ENCODE measurements around the gene IL19. TPM values are rescaled to one million over a fixed set of nuclear protein-coding genes. Genes with fewer than 3 reads are reported as not detected.

Gene IL19
- total RNA-seq, 1 experiment from 2014 or later: not detected

GRCh38 chr1:206835186-206835585 lies 64.6 kb downstream of the IL19 start:
- TF ChIP-seq AFF4 (CRISPR knock-in tag; IDR thresholded peaks at IDR 0.05; ENCODE audit: borderline replicate concordance) (no peak), ZNF263 (CRISPR knock-in tag; IDR thresholded peaks at IDR 0.05; ENCODE audit: low read depth) (no peak), JUN (CRISPR knock-in tag; IDR thresholded peaks at IDR 0.05) (no peak), ZNF425 (CRISPR knock-in tag; conservative IDR thresholded peaks at IDR 0.05) (no peak), ZBTB21 (CRISPR knock-in tag; IDR thresholded peaks at IDR 0.05; ENCODE audit: borderline replicate concordance) (no peak), PRRX2 (CRISPR knock-in tag; IDR thresholded peaks at IDR 0.05) (no peak), NFATC4 (CRISPR knock-in tag; IDR thresholded peaks at IDR 0.05) (no peak), NFE2L1 (CRISPR knock-in tag; IDR thresholded peaks at IDR 0.05) (no peak), CREM (CRISPR knock-in tag; IDR thresholded peaks at IDR 0.05) (no peak)
- TF ChIP-seq, protein P1, sequence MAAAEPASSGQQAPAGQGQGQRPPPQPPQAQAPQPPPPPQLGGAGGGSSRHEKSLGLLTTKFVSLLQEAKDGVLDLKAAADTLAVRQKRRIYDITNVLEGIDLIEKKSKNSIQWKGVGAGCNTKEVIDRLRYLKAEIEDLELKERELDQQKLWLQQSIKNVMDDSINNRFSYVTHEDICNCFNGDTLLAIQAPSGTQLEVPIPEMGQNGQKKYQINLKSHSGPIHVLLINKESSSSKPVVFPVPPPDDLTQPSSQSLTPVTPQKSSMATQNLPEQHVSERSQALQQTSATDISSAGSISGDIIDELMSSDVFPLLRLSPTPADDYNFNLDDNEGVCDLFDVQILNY (CRISPR knock-in tag; IDR thresholded peaks at IDR 0.05): no peak
- TF ChIP-seq, protein P2, sequence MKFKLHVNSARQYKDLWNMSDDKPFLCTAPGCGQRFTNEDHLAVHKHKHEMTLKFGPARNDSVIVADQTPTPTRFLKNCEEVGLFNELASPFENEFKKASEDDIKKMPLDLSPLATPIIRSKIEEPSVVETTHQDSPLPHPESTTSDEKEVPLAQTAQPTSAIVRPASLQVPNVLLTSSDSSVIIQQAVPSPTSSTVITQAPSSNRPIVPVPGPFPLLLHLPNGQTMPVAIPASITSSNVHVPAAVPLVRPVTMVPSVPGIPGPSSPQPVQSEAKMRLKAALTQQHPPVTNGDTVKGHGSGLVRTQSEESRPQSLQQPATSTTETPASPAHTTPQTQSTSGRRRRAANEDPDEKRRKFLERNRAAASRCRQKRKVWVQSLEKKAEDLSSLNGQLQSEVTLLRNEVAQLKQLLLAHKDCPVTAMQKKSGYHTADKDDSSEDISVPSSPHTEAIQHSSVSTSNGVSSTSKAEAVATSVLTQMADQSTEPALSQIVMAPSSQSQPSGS (CRISPR knock-in tag; IDR thresholded peaks at IDR 0.05; ENCODE audit: borderline replicate concordance, low read depth): no peak
- no peak for ATAC-seq
- CTCF ChIA-PET: interaction anchor here (1.0 to 1.6 kb wide), 8 partner anchors 25 to 223 kb away, joined by 3 to 7 read pairs (median 4); partner anchors contain the start of gene EIF2D

GRCh38 chr1:206836111-206836510 lies 65.5 kb downstream of the IL19 start:
- no peak overlapping the region for H3K4me3 Mint-ChIP-seq
- H3K36me3 Mint-ChIP-seq: no peaks in the 10 kb centered on the region
- H3K27ac Mint-ChIP-seq: no peak overlapping the region
- ATAC-seq (no peak), DNase-seq (ENCODE audit: low spot score) (no peak)
- H3K9me3 Mint-ChIP-seq: no peaks in the 10 kb centered on the region
- ChIA-PET CTCF (interaction anchor here (1.0 to 1.5 kb wide), 4 partner anchors 26 to 205 kb away, joined by 3 to 7 read pairs (median 4); no protein-coding TSS in a partner anchor), POLR2A (no interaction called here)
- H3K27me3 Mint-ChIP-seq (ENCODE audit: low read depth): no peaks in the 10 kb centered on the region; the same call in 1 of the 2 replicates
- H3K4me1 Mint-ChIP-seq: no peaks in the 10 kb centered on the region; the same call in 1 of the 2 replicates
- TF ChIP-seq JUN (CRISPR knock-in tag; IDR thresholded peaks at IDR 0.05) (no peak), OVOL2 (CRISPR knock-in tag; IDR thresholded peaks at IDR 0.05; ENCODE audit: borderline replicate concordance) (no peak), SOX15 (CRISPR knock-in tag; IDR thresholded peaks at IDR 0.05) (no peak), RORB (CRISPR knock-in tag; IDR thresholded peaks at IDR 0.05) (no peak), FOXJ3 (CRISPR knock-in tag; IDR thresholded peaks at IDR 0.05; ENCODE audit: borderline replicate concordance) (no peak), ZNF423 (CRISPR knock-in tag; IDR thresholded peaks at IDR 0.05) (no peak), MYBL2 (CRISPR knock-in tag; IDR thresholded peaks at IDR 0.05) (no peak), ZNF317 (CRISPR knock-in tag; IDR thresholded peaks at IDR 0.05; ENCODE audit: borderline replicate concordance, low read depth) (no peak), ZNF396 (CRISPR knock-in tag; IDR thresholded peaks at IDR 0.05; ENCODE audit: borderline replicate concordance) (no peak)
- TF ChIP-seq, protein P3, sequence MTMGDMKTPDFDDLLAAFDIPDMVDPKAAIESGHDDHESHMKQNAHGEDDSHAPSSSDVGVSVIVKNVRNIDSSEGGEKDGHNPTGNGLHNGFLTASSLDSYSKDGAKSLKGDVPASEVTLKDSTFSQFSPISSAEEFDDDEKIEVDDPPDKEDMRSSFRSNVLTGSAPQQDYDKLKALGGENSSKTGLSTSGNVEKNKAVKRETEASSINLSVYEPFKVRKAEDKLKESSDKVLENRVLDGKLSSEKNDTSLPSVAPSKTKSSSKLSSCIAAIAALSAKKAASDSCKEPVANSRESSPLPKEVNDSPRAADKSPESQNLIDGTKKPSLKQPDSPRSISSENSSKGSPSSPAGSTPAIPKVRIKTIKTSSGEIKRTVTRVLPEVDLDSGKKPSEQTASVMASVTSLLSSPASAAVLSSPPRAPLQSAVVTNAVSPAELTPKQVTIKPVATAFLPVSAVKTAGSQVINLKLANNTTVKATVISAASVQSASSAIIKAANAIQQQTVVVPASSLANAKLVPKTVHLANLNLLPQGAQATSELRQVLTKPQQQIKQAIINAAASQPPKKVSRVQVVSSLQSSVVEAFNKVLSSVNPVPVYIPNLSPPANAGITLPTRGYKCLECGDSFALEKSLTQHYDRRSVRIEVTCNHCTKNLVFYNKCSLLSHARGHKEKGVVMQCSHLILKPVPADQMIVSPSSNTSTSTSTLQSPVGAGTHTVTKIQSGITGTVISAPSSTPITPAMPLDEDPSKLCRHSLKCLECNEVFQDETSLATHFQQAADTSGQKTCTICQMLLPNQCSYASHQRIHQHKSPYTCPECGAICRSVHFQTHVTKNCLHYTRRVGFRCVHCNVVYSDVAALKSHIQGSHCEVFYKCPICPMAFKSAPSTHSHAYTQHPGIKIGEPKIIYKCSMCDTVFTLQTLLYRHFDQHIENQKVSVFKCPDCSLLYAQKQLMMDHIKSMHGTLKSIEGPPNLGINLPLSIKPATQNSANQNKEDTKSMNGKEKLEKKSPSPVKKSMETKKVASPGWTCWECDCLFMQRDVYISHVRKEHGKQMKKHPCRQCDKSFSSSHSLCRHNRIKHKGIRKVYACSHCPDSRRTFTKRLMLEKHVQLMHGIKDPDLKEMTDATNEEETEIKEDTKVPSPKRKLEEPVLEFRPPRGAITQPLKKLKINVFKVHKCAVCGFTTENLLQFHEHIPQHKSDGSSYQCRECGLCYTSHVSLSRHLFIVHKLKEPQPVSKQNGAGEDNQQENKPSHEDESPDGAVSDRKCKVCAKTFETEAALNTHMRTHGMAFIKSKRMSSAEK (CRISPR knock-in tag; IDR thresholded peaks at IDR 0.05; ENCODE audit: borderline replicate concordance): no peak
- TF ChIP-seq, protein P4, sequence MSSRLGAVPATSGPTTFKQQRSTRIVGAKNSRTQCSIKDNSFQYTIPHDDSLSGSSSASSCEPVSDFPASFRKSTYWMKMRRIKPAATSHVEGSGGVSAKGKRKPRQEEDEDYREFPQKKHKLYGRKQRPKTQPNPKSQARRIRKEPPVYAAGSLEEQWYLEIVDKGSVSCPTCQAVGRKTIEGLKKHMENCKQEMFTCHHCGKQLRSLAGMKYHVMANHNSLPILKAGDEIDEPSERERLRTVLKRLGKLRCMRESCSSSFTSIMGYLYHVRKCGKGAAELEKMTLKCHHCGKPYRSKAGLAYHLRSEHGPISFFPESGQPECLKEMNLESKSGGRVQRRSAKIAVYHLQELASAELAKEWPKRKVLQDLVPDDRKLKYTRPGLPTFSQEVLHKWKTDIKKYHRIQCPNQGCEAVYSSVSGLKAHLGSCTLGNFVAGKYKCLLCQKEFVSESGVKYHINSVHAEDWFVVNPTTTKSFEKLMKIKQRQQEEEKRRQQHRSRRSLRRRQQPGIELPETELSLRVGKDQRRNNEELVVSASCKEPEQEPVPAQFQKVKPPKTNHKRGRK (CRISPR knock-in tag; IDR thresholded peaks at IDR 0.05; ENCODE audit: borderline replicate concordance): no peak

More at GRCh38 chr1:206835186-206835585, 64.6 kb downstream of the IL19 start:
- no peak overlapping the region for H3K4me3 Mint-ChIP-seq
- H3K4me1 Mint-ChIP-seq: no peaks in the 10 kb centered on the region; the same call in 1 of the 2 replicates
- H3K9me3 Mint-ChIP-seq: no peaks in the 10 kb centered on the region
- no peaks in the 10 kb centered on the region; the same call in 1 of the 2 replicates for H3K27me3 Mint-ChIP-seq (ENCODE audit: low read depth)
- POLR2A ChIA-PET: interaction anchor here (0.7 kb wide), 1 partner anchor 20 kb away, joined by 9 read pairs; no protein-coding TSS in a partner anchor
- no peak for DNase-seq (ENCODE audit: low spot score)
- H3K36me3 Mint-ChIP-seq: no peaks in the 10 kb centered on the region
- no peak overlapping the region for H3K27ac Mint-ChIP-seq

All from WTC11 (cell line).